Measurements from ENCODE around the gene GBGT1.
A peak's percentile ranks its signal among the peaks of the same experiment; 100 is the strongest.

GBGT1 gene

DNA sequence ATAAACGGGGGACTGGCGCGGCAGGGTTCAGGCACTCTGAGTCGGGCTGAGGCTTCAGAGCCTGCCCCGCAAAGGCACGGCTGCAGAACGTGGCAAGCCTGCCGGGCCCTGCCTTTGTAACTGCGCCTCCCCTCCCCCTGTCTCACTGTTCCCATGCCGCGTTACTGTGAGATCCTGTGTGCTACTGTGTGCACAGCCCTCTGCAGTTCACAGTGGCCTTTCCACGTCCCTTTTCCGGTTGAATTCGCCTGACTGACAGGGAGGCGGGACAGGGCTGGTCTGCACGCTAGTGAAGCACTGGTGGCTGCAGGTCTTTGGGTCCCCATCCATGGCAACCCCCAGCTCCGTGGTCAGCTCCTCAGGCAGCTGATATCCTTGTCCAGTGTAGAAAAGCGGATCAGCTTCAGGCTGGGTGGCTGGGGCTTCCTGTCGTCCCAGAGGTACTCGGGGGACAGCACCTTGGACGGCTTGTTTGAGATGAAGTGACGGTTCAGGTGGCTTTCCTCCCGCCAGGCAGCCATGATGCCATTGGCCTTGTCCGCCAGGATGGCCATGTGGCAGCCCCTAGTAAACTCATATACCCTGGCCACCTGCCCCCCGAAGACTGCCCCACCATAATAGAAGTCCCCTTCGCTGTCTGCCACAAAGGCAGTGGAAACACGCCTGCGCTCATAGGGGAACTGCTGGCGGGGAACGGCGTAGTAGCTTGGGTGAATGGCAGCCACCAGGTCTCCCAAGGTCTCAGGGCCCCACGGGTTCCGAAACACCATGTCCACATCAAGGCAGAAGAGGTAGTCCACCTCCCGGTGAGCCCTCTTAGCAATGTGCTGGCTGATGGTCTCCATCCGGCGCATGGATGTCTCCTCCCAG, 10.3 kb downstream of the GBGT1 start:
- Histone ChIP-seq H3K9me3 (ENCODE audit: insufficient read depth, low read length) (no peaks in the 10 kb centered on the region), H3K36me3 (ENCODE audit: insufficient read depth, insufficient read length, low read length) (peaks cover 41% of the 10 kb centered on the region), H3K4me3 (ENCODE audit: insufficient read length, low read depth) (no peak overlapping the region), H3K4me1 (ENCODE audit: insufficient read depth, insufficient read length) (peaks cover 6% of the 10 kb centered on the region), H3K9ac (ENCODE audit: insufficient read length, low read depth) (peak overlapping the region; percentile 61), H3K27me3 (ENCODE audit: insufficient read depth, insufficient read length) (no peaks in the 10 kb centered on the region)
- no peak for DNase-seq (ENCODE audit: low read depth, low spot score)
- TF ChIP-seq YY1 (IDR thresholded peaks at IDR 0.05; ENCODE audit: insufficient read depth, insufficient read length) = no peak
- no peak for TF ChIP-seq SUZ12 (IDR thresholded peaks at IDR 0.05; ENCODE audit: extremely low read depth, insufficient read depth, insufficient read length)
- no peak for TF ChIP-seq ZNF274 (IDR thresholded peaks at IDR 0.05; ENCODE audit: low read depth, low read length)

DNA sequence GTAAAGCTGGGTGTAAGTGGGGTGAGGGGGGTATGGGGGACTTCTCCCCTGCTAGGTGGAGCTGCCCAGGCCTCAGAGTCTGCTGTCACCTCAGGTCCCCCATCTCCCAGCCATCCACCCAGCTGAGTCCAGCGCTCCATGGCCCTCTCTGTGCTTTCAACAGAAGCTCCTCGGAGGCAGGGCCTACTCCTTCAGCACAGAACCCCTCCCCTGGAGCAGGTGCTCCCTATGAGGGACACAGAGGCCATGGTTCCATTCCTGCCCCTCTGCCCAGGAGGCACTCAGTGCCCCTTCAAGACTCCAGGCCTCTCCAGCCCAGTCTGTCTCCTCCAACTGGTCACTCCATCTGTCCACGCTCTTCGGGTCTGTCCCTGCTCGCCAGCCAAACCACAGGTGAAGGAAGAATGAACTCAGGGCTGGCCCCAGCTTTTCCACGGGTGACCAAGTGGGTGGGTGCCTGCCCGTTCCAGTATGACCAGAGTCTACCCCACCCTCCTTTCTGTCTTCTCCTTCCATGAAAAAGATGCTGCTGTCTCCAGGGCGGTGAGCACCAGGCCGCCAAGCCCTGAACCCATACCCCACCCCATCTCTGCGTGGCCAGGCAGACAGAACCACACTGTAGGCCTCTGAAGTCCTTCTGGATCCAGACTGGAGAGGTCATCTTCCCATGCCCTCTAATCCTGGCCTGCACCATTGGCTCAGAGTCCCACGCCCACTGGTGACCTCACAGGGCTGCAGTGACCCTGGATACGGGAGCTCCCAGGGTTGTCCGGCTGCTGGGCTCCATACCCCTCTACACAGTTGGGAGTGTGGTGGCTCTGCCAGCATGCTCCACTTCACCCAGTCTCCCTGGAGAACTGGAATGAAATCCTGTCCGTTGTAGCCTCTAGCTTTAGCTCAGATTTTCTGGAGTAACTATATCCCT, 11.9 kb downstream of the GBGT1 start:
- H3K9ac ChIP-seq (ENCODE audit: insufficient read length, low read depth) = no peak overlapping the region
- H3K36me3 ChIP-seq (ENCODE audit: insufficient read depth, insufficient read length, low read length) = peaks cover 31% of the 10 kb centered on the region
- TF ChIP-seq ZNF274 (IDR thresholded peaks at IDR 0.05; ENCODE audit: low read depth, low read length) (no peak), YY1 (IDR thresholded peaks at IDR 0.05; ENCODE audit: insufficient read depth, insufficient read length) (no peak)
- DNase-seq (ENCODE audit: low read depth, low spot score) = no peak
- H3K4me1 ChIP-seq (ENCODE audit: insufficient read depth, insufficient read length) = peaks cover 16% of the 10 kb centered on the region
- H3K9me3 ChIP-seq (ENCODE audit: insufficient read depth, low read length) = no peaks in the 10 kb centered on the region
- no peak overlapping the region for H3K4me3 ChIP-seq (ENCODE audit: insufficient read length, low read depth)
- no peaks in the 10 kb centered on the region for H3K27me3 ChIP-seq (ENCODE audit: insufficient read depth, insufficient read length)

DNA sequence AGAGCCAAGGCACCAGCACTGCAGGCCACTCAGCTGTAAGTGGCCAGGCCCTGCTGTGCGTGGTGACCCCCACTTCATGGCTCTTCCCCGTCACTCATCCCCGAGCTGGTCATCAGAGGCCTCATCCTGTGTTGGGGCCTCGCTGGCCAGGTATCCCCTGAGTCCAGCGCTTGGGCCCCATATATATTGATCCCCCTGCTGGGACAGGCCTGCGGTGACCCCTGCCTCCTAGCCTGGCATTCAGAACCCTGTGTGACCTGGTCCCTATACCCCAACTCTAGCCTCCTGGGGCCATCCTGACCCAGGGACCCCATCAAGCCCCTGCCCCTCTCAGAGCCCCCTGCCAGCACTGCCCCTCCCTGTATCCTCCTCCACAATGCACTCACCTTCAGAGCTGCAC, 12.7 kb downstream of the GBGT1 start:
- DNase-seq (ENCODE audit: low read depth, low spot score) = no peak
- Histone ChIP-seq H3K9me3 (ENCODE audit: insufficient read depth, low read length) (no peaks in the 10 kb centered on the region), H3K4me1 (ENCODE audit: insufficient read depth, insufficient read length) (peaks cover 20% of the 10 kb centered on the region), H3K36me3 (ENCODE audit: insufficient read depth, insufficient read length, low read length) (peaks cover 32% of the 10 kb centered on the region), H3K27me3 (ENCODE audit: insufficient read depth, insufficient read length) (no peaks in the 10 kb centered on the region), H3K9ac (ENCODE audit: insufficient read length, low read depth) (no peak overlapping the region), H3K4me3 (ENCODE audit: insufficient read length, low read depth) (no peak overlapping the region)
- TF ChIP-seq ZNF274 (IDR thresholded peaks at IDR 0.05; ENCODE audit: low read depth, low read length) (no peak), YY1 (IDR thresholded peaks at IDR 0.05; ENCODE audit: insufficient read depth, insufficient read length) (no peak), SUZ12 (IDR thresholded peaks at IDR 0.05; ENCODE audit: extremely low read depth, insufficient read depth, insufficient read length) (no peak)

DNA sequence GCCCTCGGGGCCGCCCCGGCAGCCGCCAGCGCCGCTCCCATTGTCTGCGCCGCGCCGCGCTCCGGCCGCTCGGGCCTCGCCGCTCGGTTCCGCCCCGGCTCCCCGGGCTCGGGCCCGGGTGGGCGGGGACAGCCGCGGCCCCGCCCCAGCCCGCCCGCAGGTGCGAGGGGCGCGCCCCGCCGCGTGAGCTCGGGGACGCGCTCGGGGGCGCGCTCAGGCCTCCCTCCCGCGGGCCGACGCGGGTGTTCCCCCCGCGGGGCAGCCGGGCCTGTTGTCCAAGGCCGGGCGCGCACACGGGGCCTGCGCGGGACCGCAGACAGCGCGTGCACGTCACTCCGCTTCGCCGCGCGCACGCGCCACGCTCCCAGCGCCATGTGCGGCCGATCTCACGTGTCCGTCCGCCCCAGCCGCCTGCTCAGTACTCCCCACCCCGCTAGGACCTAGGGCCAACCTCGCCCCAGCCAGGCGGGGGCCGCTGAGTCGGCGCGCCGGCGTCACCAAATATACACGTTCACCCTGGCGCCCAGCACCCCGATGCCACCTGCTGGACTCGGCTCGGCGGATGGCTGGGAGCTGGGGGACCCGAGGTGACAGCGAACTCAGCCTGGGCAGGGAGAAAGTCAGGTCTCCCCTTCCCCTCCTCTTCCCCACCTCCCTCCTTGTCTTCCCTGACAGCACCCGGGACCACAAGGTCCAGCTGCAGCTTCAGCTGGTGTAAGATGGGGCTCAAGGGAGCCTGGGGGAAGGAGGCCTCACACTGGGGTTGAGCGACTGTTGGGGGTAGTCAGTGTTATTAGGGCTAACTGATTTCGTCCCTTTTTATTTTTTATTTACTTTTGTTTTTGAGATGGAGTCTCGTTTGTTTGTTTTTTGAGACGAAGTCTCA, 14.3 kb downstream of the GBGT1 start:
- Histone ChIP-seq H3K9me3 (ENCODE audit: insufficient read depth, low read length) (no peaks in the 10 kb centered on the region), H3K27me3 (ENCODE audit: insufficient read depth, insufficient read length) (no peaks in the 10 kb centered on the region), H3K4me1 (ENCODE audit: insufficient read depth, insufficient read length) (peaks cover 27% of the 10 kb centered on the region), H3K36me3 (ENCODE audit: insufficient read depth, insufficient read length, low read length) (peaks cover 16% of the 10 kb centered on the region), H3K4me3 (ENCODE audit: insufficient read length, low read depth) (peak overlapping the region; percentile 92), H3K9ac (ENCODE audit: insufficient read length, low read depth) (peak overlapping the region; percentile 97)
- peak; percentile 82 for DNase-seq (ENCODE audit: low read depth, low spot score)
- TF ChIP-seq SUZ12 (IDR thresholded peaks at IDR 0.05; ENCODE audit: extremely low read depth, insufficient read depth, insufficient read length) = no peak
- no peak for TF ChIP-seq ZNF274 (IDR thresholded peaks at IDR 0.05; ENCODE audit: low read depth, low read length)
- no peak for TF ChIP-seq YY1 (IDR thresholded peaks at IDR 0.05; ENCODE audit: insufficient read depth, insufficient read length)

DNA sequence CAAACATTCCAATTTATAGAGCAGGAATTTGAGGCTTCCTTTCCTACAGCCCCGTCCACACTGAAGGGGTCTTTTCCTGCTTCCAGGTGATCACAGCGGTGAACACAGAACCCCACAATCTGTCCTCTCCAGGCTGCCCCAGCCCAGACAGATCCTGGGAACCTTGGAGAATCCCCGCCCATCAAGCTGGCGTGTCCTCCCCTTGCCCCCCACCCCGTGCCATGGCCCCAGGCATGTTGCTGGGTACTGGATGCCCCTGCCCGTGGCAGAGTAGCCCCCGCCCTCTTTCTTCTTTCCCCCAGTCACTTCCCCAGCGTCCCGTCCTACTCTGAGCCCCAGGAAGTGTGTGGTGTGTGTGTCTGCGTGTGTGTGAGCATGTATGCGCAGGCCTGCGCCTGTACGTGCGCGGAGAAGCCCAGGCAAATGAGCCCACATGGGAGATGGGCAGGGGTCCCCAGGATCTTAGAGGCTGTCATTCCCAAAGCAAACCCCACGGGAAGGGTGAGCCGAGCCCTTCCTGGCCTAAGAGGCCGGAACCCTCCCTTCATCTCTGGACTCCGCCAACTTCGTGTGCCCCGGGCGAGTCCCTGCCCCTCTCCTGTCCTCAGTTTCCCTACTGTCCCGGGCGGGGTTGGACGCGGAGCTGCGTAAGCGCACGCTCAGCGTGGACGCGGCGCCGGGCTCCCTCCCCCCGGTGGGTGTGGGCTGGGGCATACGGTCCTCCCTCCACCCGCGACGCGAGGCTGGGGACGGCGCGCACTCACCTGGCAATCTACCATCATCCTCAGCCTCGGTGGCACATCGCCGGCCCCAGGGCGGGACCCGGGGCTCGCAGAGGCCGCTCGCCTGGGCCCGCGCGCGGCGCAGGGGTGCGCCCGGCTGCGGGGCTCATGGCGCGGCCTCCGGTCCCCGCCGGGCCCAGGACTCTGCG, 15.2 kb downstream of the GBGT1 start:
- H3K9ac ChIP-seq (ENCODE audit: insufficient read length, low read depth) = peak overlapping the region; percentile 97
- no peak for DNase-seq (ENCODE audit: low read depth, low spot score)
- peaks cover 7% of the 10 kb centered on the region for H3K36me3 ChIP-seq (ENCODE audit: insufficient read depth, insufficient read length, low read length)
- H3K27me3 ChIP-seq (ENCODE audit: insufficient read depth, insufficient read length) = no peaks in the 10 kb centered on the region
- H3K4me1 ChIP-seq (ENCODE audit: insufficient read depth, insufficient read length) = peaks cover 30% of the 10 kb centered on the region
- TF ChIP-seq ZNF274 (IDR thresholded peaks at IDR 0.05; ENCODE audit: low read depth, low read length) (no peak), YY1 (IDR thresholded peaks at IDR 0.05; ENCODE audit: insufficient read depth, insufficient read length) (no peak), SUZ12 (IDR thresholded peaks at IDR 0.05; ENCODE audit: extremely low read depth, insufficient read depth, insufficient read length) (no peak)
- no peaks in the 10 kb centered on the region for H3K9me3 ChIP-seq (ENCODE audit: insufficient read depth, low read length)
- peak overlapping the region; percentile 92 for H3K4me3 ChIP-seq (ENCODE audit: insufficient read length, low read depth)
